GM13976 (cell line): Measurements from ENCODE around the gene POLR3C.

Experiments
- DNase-seq: peaks from one replicate; pipeline ENCODE4 v3.0.0; 2012; ENCODE audit warnings: low spot score
- CTCF ChIP-seq: IDR thresholded peaks from 2 replicates; pipeline ENCODE4 v1.5.1; 2012; ENCODE audit warnings: borderline replicate concordance, mild to moderate bottlenecking; ENCODE audit not compliant: insufficient read depth; ENCODE audit errors: extremely low read depth, missing control alignments, control extremely low read depth
- in situ Hi-C: fragments of 300-500 bp; cut with MboI; formaldehyde crosslinking; loops from one replicate; pipeline ENCODE4 v1.12.0; 2022; ENCODE audit warnings: low sequenced_read_pairs, mixed read lengths, inconsistent platforms; ENCODE audit not compliant: unreplicated experiment

The POLR3C gene

DNA sequence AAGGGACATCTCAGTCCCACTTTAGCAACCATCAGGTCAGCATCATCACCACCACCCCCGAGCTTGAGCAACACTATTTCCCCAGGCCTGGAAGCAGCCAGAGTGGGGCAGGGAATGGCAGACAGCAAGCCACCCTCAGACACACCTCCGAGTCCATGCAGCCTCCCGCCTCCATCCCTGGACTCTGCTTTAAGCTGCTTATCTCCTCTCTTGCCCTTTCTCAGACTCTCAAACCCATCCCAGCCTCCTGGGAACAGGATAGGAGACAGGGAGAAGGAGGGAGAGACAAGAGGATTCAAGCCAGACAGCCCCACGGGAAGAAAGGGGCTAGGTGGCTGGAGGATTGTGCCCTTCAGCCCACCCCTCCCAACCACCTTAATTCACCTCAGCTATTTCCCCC, 33.2 kb downstream of the POLR3C start:
- in situ Hi-C loops: no loop called here
- no peak for DNase-seq
- TF ChIP-seq CTCF: no peak

- no peak for TF ChIP-seq CTCF
- DNase-seq: peak; percentile 63
- in situ Hi-C loops: no loop called here
Observed at GRCh38 chr1:145858238-145858900, 34.4 kb downstream of the POLR3C start.

- peak; percentile 99 for DNase-seq
- in situ Hi-C loops: no loop called here
- TF ChIP-seq CTCF: no peak
Observed at GRCh38 chr1:145858901-145859490, 35.0 kb downstream of the POLR3C start, which contains the start of gene PIAS3. PIAS3 (minus strand) TSS chr1:145859081; CDS start chr1:145858990, 91 bp downstream.

- in situ Hi-C loops: no loop called here
- TF ChIP-seq CTCF: no peak
- DNase-seq: peak; percentile 93
Observed at GRCh38 chr1:145859491-145860023, 35.6 kb downstream of the POLR3C start.

GRCh38 chr1:145863282-145864018, 39.5 kb downstream of the POLR3C start:
- in situ Hi-C loops: no loop called here

More at GRCh38 chr1:145863282-145864018, 39.5 kb downstream of the POLR3C start:
- no peak for TF ChIP-seq CTCF
- no peak for DNase-seq
